ENCODE results near the gene HMCN1.
"Not testable (repeated sequence)": the region's sequence is repeated elsewhere in the genome, so short reads cannot be mapped to it uniquely, and the experiment has no call there.

HMCN1 gene

GRCh38 chr1:185860311-185860710, 126.1 kb downstream of the HMCN1 start:
- no peak for DNase-seq

- DNase-seq, result no peak
Measured at GRCh38 chr1:185860859-185861258, 126.7 kb downstream of the HMCN1 start.

DNA sequence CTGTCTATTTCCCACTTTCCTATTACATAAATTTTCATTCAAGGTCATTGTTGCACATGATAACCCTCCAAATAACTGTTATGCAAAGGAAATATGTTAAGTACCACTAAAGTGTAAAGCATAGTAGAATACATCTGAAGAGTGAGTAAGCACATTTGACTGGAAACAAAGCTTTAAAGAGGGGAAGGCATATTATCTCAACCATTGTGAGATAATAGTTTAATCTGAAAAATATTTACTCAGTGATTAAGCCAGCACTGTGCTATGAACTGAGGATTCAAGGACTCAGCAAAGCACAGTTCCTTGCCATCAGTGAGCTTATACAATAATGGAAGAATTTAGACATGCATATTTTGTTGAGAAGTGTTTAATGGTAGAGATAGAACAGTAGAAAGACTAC, 127.4 kb downstream of the HMCN1 start:
- no peak for DNase-seq

GRCh38 chr1:185862235-185862634, 128.0 kb downstream of the HMCN1 start:
- peak; percentile 2 for DNase-seq

DNA sequence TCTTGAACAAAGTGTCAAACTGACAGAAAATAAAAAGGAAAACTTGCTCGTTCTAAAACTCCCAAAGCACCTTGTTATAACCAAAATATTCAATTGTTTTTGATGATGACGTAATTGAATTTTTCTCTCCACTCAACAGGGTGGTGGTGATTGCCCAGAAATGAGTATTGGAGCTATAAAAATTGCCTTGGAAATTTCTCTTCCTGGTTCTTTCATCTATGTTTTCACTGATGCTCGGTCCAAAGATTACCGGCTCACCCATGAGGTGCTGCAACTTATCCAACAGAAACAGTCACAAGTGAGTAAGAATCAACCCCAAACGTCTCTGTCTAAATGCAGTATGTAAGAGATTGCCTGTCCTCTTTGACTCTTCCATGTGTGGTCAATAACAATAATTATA, 130.1 kb downstream of the HMCN1 start:
- no peak for DNase-seq

DNA sequence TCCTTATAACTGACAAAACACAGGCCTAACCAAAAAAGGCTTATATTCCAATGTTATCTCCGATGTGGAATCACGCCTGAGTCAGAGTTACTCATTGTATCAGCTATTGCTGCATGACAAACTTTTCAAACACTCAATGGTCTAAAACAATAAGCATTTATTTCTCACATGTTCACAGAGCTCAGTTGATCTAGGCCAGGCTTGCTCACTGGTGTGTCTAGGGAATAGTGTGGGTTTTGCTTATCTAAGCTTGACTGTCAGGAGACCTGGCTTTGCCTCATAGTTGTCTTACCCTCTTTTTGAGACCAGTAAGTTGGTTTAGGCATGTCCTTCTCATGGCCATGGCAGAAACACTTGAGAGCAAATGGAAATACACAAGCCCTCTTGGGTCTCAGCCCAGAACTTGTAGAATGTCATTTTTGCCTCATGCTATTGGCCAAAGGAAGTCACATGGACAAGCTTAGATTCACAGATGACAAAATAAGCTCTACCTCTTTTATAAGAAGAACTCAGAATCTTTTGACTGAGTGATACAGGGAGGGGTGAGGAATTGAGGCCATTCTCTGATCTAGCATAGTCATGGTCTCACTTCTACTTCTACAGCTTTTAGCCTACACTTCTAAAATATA, 130.8 kb downstream of the HMCN1 start:
- no peak for DNase-seq

DNA sequence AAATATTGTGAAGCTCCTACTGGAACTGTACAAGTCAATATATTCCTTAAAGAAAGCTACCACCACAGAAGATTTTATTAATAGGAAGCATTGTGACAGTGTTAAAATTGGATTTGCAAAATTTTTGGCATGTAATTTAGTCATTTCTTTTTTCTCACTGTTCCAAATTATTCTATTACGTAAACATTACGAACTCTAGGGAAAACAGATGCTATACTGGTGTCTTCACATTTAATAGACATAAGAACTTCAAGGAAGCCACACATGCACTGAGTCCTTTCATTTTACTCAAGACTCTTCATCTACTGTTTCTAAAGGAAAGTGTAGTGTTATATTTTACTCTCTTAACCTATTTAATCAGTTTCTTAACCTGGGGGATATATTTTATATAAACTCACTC, 135.4 kb downstream of the HMCN1 start:
- DNase-seq, result no peak

DNA sequence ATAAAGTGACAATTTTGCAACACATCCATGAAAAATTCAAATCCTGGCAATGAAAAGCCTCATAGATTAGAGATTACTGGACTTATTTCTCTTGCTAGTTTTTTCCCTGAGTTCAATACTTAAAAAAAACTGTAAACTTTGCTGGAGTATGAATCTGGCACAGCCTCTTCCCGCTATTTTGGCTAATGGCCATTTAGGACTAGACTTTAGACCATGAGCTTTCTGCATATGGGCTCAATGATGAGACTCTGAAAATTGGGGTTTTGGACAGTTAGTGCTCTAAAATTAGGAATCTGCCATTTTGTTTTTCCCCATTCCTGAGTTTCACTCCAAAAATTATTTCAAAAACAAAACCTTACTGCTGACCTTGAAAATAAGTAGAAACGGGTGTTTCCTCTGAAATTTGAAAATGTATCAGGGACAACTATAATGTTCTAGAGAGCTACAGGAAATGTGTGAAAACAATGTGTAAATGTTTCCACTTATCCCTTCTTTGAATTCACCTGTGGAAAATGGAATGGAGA, 137.5 kb downstream of the HMCN1 start:
- no peak for DNase-seq

DNA sequence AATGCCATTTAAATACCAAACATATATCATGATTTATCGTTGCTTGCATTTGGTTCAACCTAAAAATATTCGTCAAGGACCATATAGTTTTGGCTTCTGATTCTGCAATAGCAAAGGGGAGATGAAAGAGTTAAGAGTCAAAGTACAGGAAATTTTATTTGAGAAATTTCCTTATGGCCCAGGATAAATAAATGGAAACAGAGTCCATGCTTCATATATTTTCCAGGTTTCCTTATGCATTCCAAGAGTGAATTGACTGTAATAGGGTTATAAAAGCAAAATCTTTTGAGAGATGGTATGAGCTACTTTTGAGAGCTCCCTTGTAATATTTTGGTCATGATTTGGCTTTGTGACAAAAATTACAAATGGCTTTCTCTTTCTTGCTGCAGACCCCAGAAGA, 140.1 kb downstream of the HMCN1 start:
- DNase-seq, result no peak

DNA sequence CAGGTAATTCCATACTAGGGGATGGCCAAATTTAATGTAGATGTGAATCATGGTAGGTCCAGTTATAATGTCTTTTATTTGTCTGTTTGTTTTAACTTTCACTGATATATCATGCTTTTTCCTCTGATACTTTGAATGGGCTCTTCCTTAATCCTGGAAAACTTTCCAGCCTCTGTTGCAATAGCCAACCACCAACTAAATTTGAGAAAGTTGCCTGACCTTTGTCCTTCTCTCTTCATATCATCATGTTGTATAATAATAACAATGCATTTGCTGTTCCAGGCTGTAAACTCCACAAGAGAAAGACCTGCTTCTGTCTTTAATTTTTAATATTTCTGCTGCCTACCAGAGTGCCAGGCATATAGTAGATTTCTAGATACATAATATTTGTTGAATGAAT, 146.1 kb downstream of the HMCN1 start:
- no peak for DNase-seq

GRCh38 chr1:185880779-185881333, 146.7 kb downstream of the HMCN1 start:
- no peak for DNase-seq

GRCh38 chr1:185886046-185886445, 151.9 kb downstream of the HMCN1 start:
- no peak for DNase-seq

DNA sequence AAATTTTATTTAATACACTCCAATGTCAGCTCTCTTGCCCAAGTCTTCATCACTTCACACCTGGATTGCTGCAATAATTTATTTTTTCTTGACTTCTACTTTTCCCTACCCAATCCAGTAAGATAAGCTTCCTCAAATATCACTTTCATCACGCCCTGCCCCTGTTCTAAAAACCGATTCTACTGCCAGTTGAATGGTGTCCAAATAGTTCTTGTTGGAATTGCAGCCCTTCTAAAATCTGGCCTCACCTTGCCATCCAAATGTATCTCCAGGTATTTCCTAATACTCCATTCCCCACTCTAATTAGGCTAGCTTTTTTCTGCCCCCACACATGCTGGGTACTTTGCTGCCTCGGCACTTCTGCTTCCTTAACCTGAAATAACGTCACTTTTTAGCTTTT, 152.5 kb downstream of the HMCN1 start:
- DNase-seq, result no peak

GRCh38 chr1:185892831-185893403, 158.7 kb downstream of the HMCN1 start:
- not testable (repeated sequence) for DNase-seq

DNA sequence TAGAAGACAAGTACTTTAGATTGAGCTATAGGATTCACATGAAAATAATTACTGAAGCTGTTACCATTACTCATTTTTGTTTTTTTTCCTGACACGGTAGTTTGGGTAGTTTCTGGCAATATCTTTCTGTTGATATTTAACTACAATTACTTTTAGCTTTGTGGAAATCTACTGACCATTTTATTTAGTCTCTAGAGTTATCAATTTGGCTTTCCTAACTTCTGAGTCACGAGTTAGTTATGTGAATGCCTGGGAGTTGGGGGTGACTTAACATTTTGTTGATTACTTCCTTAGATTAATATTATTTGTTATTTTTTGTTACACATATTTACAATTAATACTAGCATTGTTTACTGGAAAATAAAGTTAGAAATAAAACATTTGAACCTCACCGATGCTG, 160.6 kb downstream of the HMCN1 start:
- DNase-seq, result no peak

- DNase-seq, result no peak
Measured at GRCh38 chr1:185895208-185895900, 161.2 kb downstream of the HMCN1 start.

DNA sequence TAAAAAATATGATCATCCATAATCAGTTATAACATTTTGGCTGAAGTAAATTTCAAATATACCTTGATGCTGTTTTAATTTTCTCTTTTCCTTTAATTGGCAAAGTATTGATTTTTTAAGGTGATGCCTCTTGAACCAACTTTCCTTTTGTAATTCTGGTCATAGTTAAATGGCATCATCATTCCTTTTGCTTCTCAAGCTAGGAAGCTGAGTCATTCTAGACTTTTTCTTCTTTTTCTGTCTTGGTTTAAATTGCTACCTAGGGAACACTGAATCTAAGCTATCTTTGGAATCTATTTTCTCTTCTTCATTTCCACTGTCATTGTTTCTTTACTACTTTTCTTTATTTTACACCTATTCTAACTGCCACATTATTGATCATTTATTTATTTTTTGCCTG, 162.7 kb downstream of the HMCN1 start:
- DNase-seq, result no peak

DNA sequence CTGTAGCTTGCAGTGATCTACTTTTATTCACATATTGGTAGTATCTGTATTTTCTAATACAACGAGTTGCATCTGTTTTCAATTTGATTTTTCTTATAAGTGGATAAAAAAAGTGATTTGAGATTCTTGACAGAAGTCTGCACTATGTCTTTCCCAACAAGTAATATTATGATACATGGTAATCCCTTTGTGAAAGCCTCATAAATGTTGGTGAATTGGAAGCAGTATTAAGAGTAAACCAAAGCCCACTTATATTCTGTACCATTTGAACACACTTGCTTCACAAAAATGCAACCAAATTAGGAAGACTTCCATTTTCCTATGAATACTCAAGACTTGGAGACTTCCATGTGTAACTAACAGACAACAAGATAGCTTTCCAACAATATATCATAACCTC, 172.0 kb downstream of the HMCN1 start:
- no peak for DNase-seq

DNA sequence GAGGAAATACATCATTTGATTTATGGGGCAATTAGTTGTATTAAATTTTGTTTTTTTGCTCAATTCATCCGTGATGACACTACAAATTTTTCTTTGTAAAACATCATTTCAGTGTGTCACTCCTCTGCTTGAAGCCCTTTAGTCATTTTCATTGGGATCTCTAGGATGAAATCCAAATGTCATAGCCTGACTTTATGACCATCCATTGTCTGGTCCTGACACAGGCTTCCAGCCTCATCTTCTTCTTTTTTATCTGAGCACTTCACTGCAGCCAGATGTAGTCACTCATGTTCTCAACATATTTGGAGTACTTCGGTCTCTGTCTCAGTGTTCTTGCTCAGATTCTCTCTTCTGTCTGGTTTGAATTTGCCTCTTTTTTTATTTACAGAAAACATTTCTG, 173.1 kb downstream of the HMCN1 start:
- DNase-seq, result no peak

DNA sequence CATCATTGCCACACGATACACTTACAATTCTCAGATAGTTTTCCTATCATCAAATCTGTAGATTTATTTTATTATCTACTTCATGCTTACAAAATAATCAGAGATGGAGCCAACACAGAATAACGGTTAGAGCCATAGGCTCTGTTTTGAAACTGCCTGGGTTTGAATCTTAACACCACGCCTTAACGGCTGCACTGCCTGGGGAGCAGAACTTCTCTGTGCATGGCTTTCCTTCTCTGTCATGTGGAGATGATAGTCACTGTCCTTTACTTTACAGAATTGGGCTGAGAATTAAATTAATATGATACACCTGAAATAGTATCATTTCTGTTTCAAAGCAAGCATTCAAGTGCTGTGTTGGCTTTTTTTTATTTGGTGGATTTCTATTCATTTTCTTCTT, 177.8 kb downstream of the HMCN1 start:
- no peak for DNase-seq

DNA sequence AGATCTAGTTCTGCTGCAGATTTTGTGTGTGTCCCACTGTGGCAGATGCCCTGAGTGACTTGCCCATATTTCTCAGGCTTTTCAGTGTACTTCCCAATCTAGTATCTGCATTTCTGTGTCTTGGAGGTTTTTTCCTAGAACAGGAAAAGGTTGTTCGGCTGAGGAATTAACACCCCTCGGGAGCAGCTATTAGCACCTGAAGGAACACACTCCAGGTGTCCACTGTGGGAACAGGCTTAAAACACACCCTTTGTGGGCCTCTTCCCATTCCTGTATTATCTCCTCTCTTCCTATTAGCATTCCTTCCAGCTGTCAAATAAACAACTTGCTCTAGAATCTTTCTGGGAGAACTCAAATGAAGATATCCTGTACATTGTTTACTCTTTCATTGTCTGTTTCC, 178.3 kb downstream of the HMCN1 start:
- no peak for DNase-seq

DNA sequence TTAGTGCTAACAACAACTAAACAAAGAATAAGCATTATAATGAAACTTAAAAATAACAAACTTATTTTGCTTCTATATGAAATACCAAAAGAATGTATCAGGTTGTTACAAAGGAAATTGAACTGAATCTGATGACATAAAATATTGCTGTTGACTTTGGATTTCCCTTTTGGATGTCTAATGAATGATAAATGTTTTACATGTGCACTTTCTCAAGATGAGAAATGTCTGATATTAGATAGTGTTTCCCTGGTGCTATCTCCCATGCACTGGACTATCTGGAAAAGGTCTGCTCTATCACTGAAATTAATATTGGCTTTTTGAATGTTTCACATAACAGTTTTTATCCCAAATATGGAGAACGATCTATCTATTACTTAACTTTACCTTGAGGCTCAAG, 179.9 kb downstream of the HMCN1 start:
- DNase-seq, result no peak

DNA sequence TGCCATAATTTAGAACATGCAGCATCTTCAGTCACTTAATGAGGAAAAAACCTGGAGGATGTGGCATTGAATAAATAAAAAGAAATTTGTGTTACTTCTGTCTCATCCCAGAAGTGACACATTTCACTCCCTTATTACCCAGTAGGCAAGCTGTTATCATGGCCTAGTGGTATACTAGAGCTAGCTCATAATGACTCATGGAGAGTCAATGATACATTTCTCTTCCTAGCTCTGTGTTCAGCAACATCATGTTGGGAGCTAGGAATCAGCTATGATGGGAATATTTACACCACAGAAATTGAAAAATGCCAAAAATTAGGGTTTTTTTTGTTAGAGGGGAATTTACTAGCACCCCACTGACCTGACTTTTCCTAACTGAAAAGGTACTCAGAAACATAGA, 182.7 kb downstream of the HMCN1 start:
- no peak for DNase-seq

DNA sequence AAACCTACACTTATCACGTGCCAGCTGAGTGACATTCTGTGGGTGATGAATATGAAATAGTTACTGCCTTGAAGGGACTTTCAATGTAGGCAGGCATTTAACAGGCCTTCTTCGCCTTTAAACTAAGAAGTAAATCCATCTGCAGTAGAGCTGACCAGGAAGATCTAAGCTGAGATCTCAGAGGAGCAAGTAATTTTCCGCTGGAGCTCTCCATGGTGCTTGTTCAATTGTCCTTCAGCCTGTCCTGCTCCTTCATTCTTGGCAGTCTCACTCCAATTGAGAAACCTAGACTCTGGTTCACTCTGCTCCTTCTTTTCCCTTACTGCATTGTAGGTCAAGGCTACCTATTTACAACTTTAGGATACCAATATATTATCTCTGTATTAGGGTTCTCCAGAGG, 183.5 kb downstream of the HMCN1 start:
- DNase-seq, result peak; percentile 35

All from hematopoietic multipotent progenitor cell treated with erythropoietin and hydrocortisone succinate and interleukin-3 and kit ligand, for 6 days (in vitro differentiated cells).